Astrocyte of the cerebellum (primary cell): Measurements from ENCODE around the gene TPR.

Experiments
- DNase-seq: peaks from one replicate; pipeline ENCODE4 v3.0.0-alpha.2; 2011; ENCODE audit warnings: low read depth
- H3K4me3 ChIP-seq: 2 replicates; pipeline ENCODE4 v1.5.1; 2011; ENCODE audit warnings: mild to moderate bottlenecking, low read depth, low read length, moderate library complexity
- in situ Hi-C: cut with HindIII; loops from 2 replicates; pipeline ENCODE4 v1.10.0; 2017; ENCODE audit warnings: low sequenced_read_pairs
- TF ChIP-seq, protein P1 (sequence below): IDR thresholded peaks from 2 replicates; pipeline ENCODE4 v1.5.1; 2012; ENCODE audit warnings: low read length, low read depth, moderate library complexity, mild to moderate bottlenecking; ENCODE audit errors: missing control alignments

TPR gene

DNA sequence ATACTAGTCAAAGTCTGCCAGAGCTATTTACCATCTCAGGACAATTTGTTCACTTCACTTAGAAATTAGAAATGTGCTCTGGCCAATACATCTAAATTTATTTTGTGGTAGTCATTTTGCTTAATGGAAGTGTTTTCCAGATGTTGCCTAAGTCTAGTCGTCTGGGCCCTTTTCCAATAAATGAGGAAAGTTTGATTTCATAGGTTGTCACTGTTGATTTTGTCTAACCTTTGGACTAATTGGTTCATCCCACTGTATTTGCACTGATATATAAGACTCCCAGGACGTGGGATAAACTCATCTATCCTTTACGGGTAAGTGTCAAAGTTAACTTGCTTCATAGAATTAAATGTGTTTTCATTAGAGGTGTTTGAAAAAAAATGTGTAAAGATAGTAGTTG lies 79.1 kb downstream of the TPR start, which contains the start of gene PRG4:
TSS of gene PRG4 (plus strand) at position 300 of the 400 bp plus-strand sequence.
- TF ChIP-seq, protein P1, sequence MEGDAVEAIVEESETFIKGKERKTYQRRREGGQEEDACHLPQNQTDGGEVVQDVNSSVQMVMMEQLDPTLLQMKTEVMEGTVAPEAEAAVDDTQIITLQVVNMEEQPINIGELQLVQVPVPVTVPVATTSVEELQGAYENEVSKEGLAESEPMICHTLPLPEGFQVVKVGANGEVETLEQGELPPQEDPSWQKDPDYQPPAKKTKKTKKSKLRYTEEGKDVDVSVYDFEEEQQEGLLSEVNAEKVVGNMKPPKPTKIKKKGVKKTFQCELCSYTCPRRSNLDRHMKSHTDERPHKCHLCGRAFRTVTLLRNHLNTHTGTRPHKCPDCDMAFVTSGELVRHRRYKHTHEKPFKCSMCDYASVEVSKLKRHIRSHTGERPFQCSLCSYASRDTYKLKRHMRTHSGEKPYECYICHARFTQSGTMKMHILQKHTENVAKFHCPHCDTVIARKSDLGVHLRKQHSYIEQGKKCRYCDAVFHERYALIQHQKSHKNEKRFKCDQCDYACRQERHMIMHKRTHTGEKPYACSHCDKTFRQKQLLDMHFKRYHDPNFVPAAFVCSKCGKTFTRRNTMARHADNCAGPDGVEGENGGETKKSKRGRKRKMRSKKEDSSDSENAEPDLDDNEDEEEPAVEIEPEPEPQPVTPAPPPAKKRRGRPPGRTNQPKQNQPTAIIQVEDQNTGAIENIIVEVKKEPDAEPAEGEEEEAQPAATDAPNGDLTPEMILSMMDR: no peak
- H3K4me3 ChIP-seq: no peak within 1 kb of the TSS
- in situ Hi-C loops: no loop called here
- DNase-seq: no peak

DNA sequence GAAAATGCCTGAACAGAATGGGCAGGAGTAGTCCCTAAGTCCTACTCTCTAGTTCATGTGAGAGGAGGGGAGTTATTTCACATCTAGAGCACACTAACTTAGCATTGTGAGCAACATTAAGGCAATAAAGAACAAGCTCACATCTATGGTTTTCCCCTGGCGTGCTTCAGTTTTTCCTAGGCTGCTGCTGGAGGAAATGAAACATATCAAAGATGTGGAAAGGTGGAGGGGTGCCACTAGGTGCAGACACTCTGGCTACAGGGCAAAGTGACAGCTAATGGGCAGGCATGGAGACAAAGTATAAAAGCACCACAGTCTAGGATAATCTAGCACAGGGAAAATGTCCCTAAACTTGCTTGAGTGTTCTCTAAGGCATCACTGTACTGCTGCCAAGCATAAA lies 82.2 kb downstream of the TPR start:
- DNase-seq: no peak
- no peak overlapping the region for H3K4me3 ChIP-seq
- TF ChIP-seq, protein P1: no peak
- in situ Hi-C loops: no loop called here

DNA sequence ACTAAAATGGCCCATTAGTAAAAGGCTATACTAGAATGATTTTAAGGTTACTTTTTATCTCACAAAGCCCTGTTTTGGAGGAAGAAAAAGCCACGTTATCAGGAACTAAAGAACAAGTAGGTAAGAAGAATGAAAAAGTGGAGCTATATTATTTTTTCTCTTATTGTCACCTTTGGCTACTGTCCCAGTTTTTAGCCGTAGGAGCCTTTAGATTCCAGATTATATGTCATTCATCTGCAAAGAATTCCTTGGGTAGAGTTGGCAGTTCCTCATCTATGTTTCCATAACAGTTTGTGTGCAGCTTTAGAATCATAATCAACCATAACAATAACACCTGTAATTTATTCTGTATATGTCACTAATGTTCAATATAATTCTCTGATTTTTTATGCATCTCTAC lies 83.8 kb downstream of the TPR start:
- TF ChIP-seq, protein P1: no peak
- no peak for DNase-seq
- in situ Hi-C loops: no loop called here
- no peak overlapping the region for H3K4me3 ChIP-seq

DNA sequence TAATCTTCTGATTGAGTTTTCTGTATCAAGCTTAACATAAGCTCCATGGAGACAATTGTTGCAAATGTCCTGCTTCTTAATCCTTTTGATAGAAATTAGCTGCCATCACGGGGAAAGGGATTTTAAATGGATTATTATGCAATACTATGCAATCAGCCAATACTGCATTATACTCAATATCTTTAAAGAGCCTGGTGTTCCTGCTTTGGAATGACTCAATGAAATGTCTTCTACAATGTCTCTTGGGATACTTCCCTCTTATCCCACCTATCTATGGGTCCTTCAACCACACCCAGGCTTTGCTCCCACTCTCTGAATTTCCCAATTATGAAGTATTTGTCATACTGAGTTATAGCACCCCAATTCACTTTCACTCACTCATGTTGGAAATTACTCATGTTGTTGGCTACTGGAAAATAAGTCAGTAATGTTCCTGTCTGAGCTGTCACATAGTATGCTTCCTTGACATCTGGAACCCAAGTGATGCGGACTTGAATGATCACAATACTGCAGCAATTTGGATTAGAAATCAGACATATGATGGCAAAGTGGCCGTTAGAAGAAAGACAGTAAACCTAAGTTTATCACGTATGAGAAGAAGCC lies 85.0 kb downstream of the TPR start:
- DNase-seq: no peak
- in situ Hi-C loops: no loop called here
- TF ChIP-seq, protein P1: no peak
- no peak overlapping the region for H3K4me3 ChIP-seq

DNA sequence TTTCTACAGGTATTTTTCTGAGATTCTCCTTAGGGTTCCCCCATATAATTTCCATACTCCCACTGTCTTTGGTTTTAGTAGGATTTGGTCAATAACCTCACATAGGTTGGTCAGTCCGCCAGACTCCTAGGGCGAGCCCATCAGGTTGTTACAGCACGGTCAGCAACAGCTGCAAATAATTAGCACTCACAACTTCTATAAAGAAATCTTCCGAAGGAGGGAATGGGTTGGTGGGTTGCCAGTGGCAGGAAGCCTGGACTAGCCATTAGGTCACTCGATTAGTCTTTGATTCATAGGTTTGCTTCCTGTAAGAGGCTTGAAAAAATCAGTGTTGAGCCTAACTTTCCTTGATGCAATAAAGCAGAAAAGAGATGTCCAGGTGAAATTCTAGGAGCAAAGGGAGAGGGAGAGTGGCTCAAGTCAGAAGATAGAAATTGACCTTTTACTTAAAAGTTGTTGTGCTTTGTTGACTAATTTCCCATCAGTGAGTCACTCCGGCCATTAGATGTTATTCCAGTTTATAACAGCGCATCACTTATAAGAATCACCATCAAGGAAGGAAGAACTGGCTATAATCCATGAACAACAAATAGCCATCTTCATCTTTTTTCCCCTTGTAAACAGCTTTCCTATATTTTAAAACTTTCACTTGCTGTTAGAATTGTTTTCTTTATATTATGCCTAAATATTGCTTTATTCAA lies 88.3 kb downstream of the TPR start:
- no peak overlapping the region for H3K4me3 ChIP-seq
- TF ChIP-seq, protein P1: no peak
- no peak for DNase-seq
- in situ Hi-C loops: no loop called here

DNA sequence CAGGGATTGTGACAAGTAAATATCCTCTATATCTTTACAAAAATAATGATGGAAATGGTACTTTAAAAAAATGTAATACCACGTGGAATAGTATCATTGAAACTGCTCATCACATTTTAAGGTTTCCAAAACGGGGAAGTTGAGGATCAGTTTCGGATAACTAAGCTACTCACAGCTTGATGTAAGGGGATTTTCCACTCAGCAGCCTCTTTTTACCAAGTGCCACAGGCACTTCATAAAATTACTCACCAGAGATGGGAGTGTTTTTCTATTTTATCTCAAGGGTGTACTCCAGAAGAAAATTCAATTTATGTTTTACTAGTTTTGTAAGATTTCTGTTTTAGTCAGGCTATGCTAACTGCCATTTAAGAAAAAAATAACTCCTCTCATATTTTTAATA lies 91.7 kb downstream of the TPR start:
- in situ Hi-C loops: no loop called here
- H3K4me3 ChIP-seq: no peak overlapping the region
- TF ChIP-seq, protein P1: no peak
- no peak for DNase-seq
